22Rv1 (cell line): ENCODE results near the gene RGS1.

Experiments
- CTCF ChIP-seq: fragments of 450-650 bp; IDR thresholded peaks from 2 replicates; pipeline ENCODE4 v1.5.1; 2017; ENCODE audit warnings: mild to moderate bottlenecking
- ZFX ChIP-seq: fragments of 450-650 bp; IDR thresholded peaks from 2 replicates; pipeline ENCODE4 v1.6.1; 2017; ENCODE audit warnings: antibody characterized with exemption, borderline replicate concordance

GRCh38 chr1:192557841-192558595, 17.6 kb upstream of the RGS1 start:
- no peak for TF ChIP-seq CTCF
- no peak for TF ChIP-seq ZFX
